HepG2 (cell line): Measurements from ENCODE around the gene AKAP10. TPM values are rescaled to one million over a fixed set of nuclear protein-coding genes. Genes with fewer than 3 reads are reported as not detected.

Experiments
- ATF7-NPFF ChIP-seq: sonication (generic); formaldehyde crosslinking; IDR thresholded peaks from 2 replicates; pipeline ENCODE4 v1.8.1; 2023; ENCODE audit warnings: mild to moderate bottlenecking, low read depth, missing genetic modification reagents, moderate library complexity
- DNMT1 ChIP-seq: sonication (generic); formaldehyde crosslinking; IDR thresholded peaks from 2 replicates; pipeline ENCODE4 v1.5.1; 2020; ENCODE audit warnings: mild to moderate bottlenecking, missing genetic modification reagents
- FOSL2 ChIP-seq: sonication (generic); formaldehyde crosslinking; IDR thresholded peaks from 2 replicates; pipeline ENCODE4 v1.4.0; 2020; ENCODE audit warnings: missing genetic modification reagents
- GFI1 ChIP-seq: sonication (generic); formaldehyde crosslinking; IDR thresholded peaks from 2 replicates; pipeline ENCODE4 v1.5.0; 2020; ENCODE audit warnings: missing genetic modification reagents, mild to moderate bottlenecking, borderline replicate concordance
- GTF2F1 ChIP-seq: fragments of 150-350 bp; IDR thresholded peaks from 2 replicates; pipeline ENCODE4 v1.6.1; 2014; ENCODE audit warnings: low read length
- IRF2 ChIP-seq: IDR thresholded peaks from 2 replicates; pipeline ENCODE4 v1.6.1; 2018; ENCODE audit warnings: missing genetic modification reagents, missing compliant biosample characterization
- PAWR ChIP-seq: sonication (generic); formaldehyde crosslinking; IDR thresholded peaks from 2 replicates; pipeline ENCODE4 v1.4.0; 2020; ENCODE audit warnings: missing genetic modification reagents, mild to moderate bottlenecking, borderline replicate concordance
- PCBP1 ChIP-seq: fragments of 200-400 bp; formaldehyde crosslinking; IDR thresholded peaks from 2 replicates; pipeline ENCODE4 v1.6.1; 2017; ENCODE audit warnings: mild to moderate bottlenecking, low read depth, low read length, borderline replicate concordance
- REST ChIP-seq, 2 experiments: IDR thresholded peaks; 2 replicates each; pipeline ENCODE4 v1.6.1; 2011 to 2012; ENCODE audit warnings: low read length in 2 of 2, borderline replicate concordance in 1 of 2, low read depth in 1 of 2, mild to moderate bottlenecking in 1 of 2, moderate library complexity in 1 of 2
- SALL1 ChIP-seq: sonication (generic); formaldehyde crosslinking; IDR thresholded peaks from 2 replicates; pipeline ENCODE4 v1.8.0; 2022; ENCODE audit warnings: mild to moderate bottlenecking, missing genetic modification reagents
- THAP7 ChIP-seq: sonication (generic); formaldehyde crosslinking; IDR thresholded peaks from 2 replicates; pipeline ENCODE4 v1.8.1; 2023; ENCODE audit warnings: mild to moderate bottlenecking, missing genetic modification reagents
- TRAFD1 ChIP-seq: sonication (generic); formaldehyde crosslinking; IDR thresholded peaks from 2 replicates; pipeline ENCODE4 v1.5.1; 2020; ENCODE audit warnings: missing genetic modification reagents, mild to moderate bottlenecking, borderline replicate concordance
- ZNF143 ChIP-seq: sonication (generic); formaldehyde crosslinking; IDR thresholded peaks from 2 replicates; pipeline ENCODE4 v1.4.0; 2020; ENCODE audit warnings: missing genetic modification reagents
- ZNF17 ChIP-seq: sonication (generic); formaldehyde crosslinking; IDR thresholded peaks from 2 replicates; pipeline ENCODE4 v1.5.0; 2020; ENCODE audit warnings: mild to moderate bottlenecking, missing genetic modification reagents
- ZNF263 ChIP-seq: sonication (generic); formaldehyde crosslinking; IDR thresholded peaks from 2 replicates; pipeline ENCODE4 v1.4.0; 2020; ENCODE audit warnings: missing genetic modification reagents
- ZNF383 ChIP-seq: sonication (generic); formaldehyde crosslinking; IDR thresholded peaks from 2 replicates; pipeline ENCODE4 v1.4.0; 2020; ENCODE audit warnings: missing genetic modification reagents, mild to moderate bottlenecking, borderline replicate concordance
- ZNF512 ChIP-seq: sonication (generic); formaldehyde crosslinking; IDR thresholded peaks from 2 replicates; pipeline ENCODE4 v1.4.0; 2020; ENCODE audit warnings: mild to moderate bottlenecking, missing genetic modification reagents
- ZNF547 ChIP-seq: sonication (generic); formaldehyde crosslinking; IDR thresholded peaks from 2 replicates; pipeline ENCODE4 v1.5.1; 2020; ENCODE audit warnings: mild to moderate bottlenecking, missing genetic modification reagents
- ZNF577 ChIP-seq: sonication (generic); formaldehyde crosslinking; IDR thresholded peaks from 2 replicates; pipeline ENCODE4 v1.4.0; 2020; ENCODE audit warnings: mild to moderate bottlenecking, low read depth, missing genetic modification reagents, borderline replicate concordance
- ZNF615 ChIP-seq: sonication (generic); formaldehyde crosslinking; IDR thresholded peaks from 2 replicates; pipeline ENCODE4 v1.5.0; 2020; ENCODE audit warnings: mild to moderate bottlenecking, missing genetic modification reagents, borderline replicate concordance
- ZNF652 ChIP-seq: IDR thresholded peaks from 2 replicates; pipeline ENCODE4 v1.6.1; 2016; ENCODE audit warnings: low read depth, borderline replicate concordance
- polyA plus RNA-seq, 8 experiments: library from polyadenylated mRNA; depleted of rRNA in 3 of 8; stranded (reverse) in 7 of 8; unstranded in 1 of 8; fragments of >200 nt; fragmentation: Illumina TruSeq in 4 of 8; extraction: Trizol in 4 of 8; gene quantifications; 2 replicates each; pipeline versions ENCODE4 v1.2.1 to v1.2.3, GENCODE V29; 2011 to 2016; ENCODE audit warnings: low read depth in 4 of 8, missing spikeins in 1 of 8, mixed read lengths in 1 of 8; ENCODE audit not compliant: insufficient read depth in 1 of 8
- total RNA-seq, 5 experiments: library from RNA; depleted of rRNA; stranded (reverse); fragments of >200 nt; fragmentation: Illumina TruSeq; extraction: Trizol; gene quantifications; 2 replicates each; pipeline ENCODE4 v1.2.3, GENCODE V29; 2016; ENCODE audit warnings: low read depth in 1 of 5

Gene AKAP10
- total and polyA plus RNA-seq, 2 of the 13 experiments (the other 11 are each of a cell fraction or from before 2014, with no cell fraction given), result 17.6 to 21.7 TPM

GRCh38 chr17:19977293-19978208 is at the start of gene AKAP10 (continued):
- TF ChIP-seq TRAFD1 (CRISPR knock-in tag) (no peak), ZNF17 (0 out of 2 replicates have a peak, but pooled peaks have one; percentile 19), ATF7-NPFF (CRISPR knock-in tag) (0 out of 2 replicates have a peak, but pooled peaks have one; percentile 66), PCBP1 (no peak), ZNF143 (CRISPR knock-in tag) (peak; percentile 89), IRF2 (peak; percentile 55), GFI1 (CRISPR knock-in tag) (0 out of 2 replicates have a peak, but pooled peaks have one; percentile 40), PAWR (CRISPR knock-in tag) (peak; percentile 86; the same call in 1 of the 2 replicates), ZNF615 (no peak), FOSL2 (CRISPR knock-in tag) (0 out of 2 replicates have a peak, but pooled peaks have one; percentile 8), SALL1 (peak; percentile 93), ZNF652 (CRISPR knock-in tag) (no peak), ZNF383 (CRISPR knock-in tag) (0 out of 2 replicates have a peak, but pooled peaks have one; percentile 41), THAP7 (CRISPR knock-in tag) (peak; percentile 79; the same call in 1 of the 2 replicates), DNMT1 (CRISPR knock-in tag) (no peak), ZNF512 (CRISPR knock-in tag) (no peak), ZNF547 (CRISPR knock-in tag) (peak; percentile 96), GTF2F1 (no peak), ZNF577 (CRISPR knock-in tag) (no peak; the same call in 1 of the 2 replicates), REST (IDR thresholded peaks at IDR 0.05; ENCODE audit: borderline replicate concordance in 1 of 2, low read depth in 1 of 2, low read length in 2 of 2) (no peak), ZNF263 (peak; percentile 32; the same call in 1 of the 2 replicates)
